HG03280 (cell line): ENCODE measurements around the gene SPOCK3.
"Not testable (repeated sequence)": the region's sequence is repeated elsewhere in the genome, so short reads cannot be mapped to it uniquely, and the experiment has no call there.

Source experiments
- ATAC-seq: cut with Tn5 transposase; IDR thresholded peaks from one replicate; pipeline ENCODE4 v1.9.1; 2021; ENCODE audit warnings: mild to moderate bottlenecking, moderate library complexity; ENCODE audit not compliant: unreplicated experiment

Gene SPOCK3

GRCh38 chr4:167234316-167234881 lies at the start of gene SPOCK3:
SPOCK3 (minus strand) TSS chr4:167234494.
- ATAC-seq, result no peak

GRCh38 chr4:167282171-167282864 lies 48.0 kb upstream of the SPOCK3 start:
- no peak for ATAC-seq

GRCh38 chr4:167281545-167281944 lies 47.3 kb upstream of the SPOCK3 start:
- ATAC-seq, result not testable (repeated sequence)

- ATAC-seq, result no peak
Measured at GRCh38 chr4:167274351-167274750, 40.1 kb upstream of the SPOCK3 start.

GRCh38 chr4:167265231-167265630 lies 30.9 kb upstream of the SPOCK3 start:
- ATAC-seq, result no peak

GRCh38 chr4:167248271-167248670 lies 14.0 kb upstream of the SPOCK3 start:
- no peak for ATAC-seq

- ATAC-seq, result no peak
Measured at GRCh38 chr4:167239627-167240026, 5.3 kb upstream of the SPOCK3 start.

- no peak for ATAC-seq
Measured at GRCh38 chr4:167238226-167238625, 3.9 kb upstream of the SPOCK3 start.

- ATAC-seq, result no peak
Measured at GRCh38 chr4:167233685-167234315, 494 bp downstream of the SPOCK3 start.

- ATAC-seq, result no peak
Measured at GRCh38 chr4:167232805-167233684, 1.2 kb downstream of the SPOCK3 start.

GRCh38 chr4:167230744-167231143 lies 3.5 kb downstream of the SPOCK3 start:
- no peak for ATAC-seq

GRCh38 chr4:167222099-167222498 lies 12.2 kb downstream of the SPOCK3 start:
- ATAC-seq, result peak; percentile 89

GRCh38 chr4:167221084-167221483 lies 13.2 kb downstream of the SPOCK3 start:
- no peak for ATAC-seq

GRCh38 chr4:167218022-167218608 lies 16.2 kb downstream of the SPOCK3 start:
- ATAC-seq, result no peak

GRCh38 chr4:167216783-167217182 lies 17.5 kb downstream of the SPOCK3 start:
- ATAC-seq, result no peak

- no peak for ATAC-seq
Measured at GRCh38 chr4:167210166-167210565, 24.1 kb downstream of the SPOCK3 start.

GRCh38 chr4:167196344-167197012 lies 37.8 kb downstream of the SPOCK3 start:
- no peak for ATAC-seq

GRCh38 chr4:167190379-167190778 lies 43.9 kb downstream of the SPOCK3 start:
- ATAC-seq, result no peak

- ATAC-seq, result no peak
Measured at GRCh38 chr4:167185465-167185864, 48.8 kb downstream of the SPOCK3 start.

GRCh38 chr4:167183036-167183435 lies 51.3 kb downstream of the SPOCK3 start:
- no peak for ATAC-seq
